Retinal pigment epithelial cell (primary cell): ENCODE results near the gene MARCHF10.
A peak's percentile ranks its signal among the peaks of the same experiment; 100 is the strongest.

Experiments
- DNase-seq: peaks from one replicate; pipeline ENCODE4 v3.0.0-alpha.2; 2010; ENCODE audit warnings: low read depth
- H3K4me3 ChIP-seq: 2 replicates; pipeline ENCODE4 v1.5.1; 2011; ENCODE audit warnings: mild to moderate bottlenecking, low read length, control low read depth, moderate library complexity
- CTCF ChIP-seq: conservative IDR thresholded peaks from 2 replicates; pipeline ENCODE4 v1.5.1; 2011; ENCODE audit warnings: low read depth, low read length, control low read depth, inconsistent platforms

The MARCHF10 gene

DNA sequence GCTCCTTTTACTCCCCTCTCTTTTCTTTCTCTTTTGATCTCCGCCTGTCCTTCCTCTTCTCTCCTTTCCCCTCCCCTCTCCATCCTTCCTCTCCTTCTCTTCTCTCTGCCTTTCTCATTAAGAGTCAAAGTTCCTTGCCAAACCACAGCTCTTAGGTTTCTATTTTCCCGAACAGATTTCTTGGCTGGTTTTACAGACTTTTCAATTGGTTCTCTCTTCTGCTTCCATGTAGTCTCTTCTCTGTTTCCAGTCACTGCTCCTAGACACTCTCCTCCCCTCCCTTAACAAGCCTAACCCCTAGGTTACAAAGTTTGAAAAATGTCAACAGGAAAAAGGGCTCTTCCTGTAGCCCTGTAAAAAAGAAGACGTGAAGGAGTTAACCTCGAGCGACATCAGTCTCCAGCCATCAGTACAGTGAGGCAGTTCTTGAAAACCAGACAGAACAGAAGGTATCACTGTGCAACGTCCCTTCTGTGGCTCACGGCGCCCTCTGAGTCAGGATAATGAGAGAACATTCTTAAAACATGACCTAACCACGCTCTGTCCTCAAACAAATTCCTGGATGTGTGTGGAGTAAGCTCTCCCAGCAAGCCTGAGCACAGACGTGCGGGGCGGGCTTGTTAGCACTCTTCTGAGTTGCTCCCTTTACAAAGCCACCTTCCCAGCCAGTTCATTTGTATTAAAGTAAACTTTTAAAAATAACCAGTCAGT lies 11.6 kb upstream of the MARCHF10 start:
- H3K4me3 ChIP-seq, result peak overlapping the region; percentile 25
- TF ChIP-seq CTCF, result no peak
- peak; percentile 90 for DNase-seq

- H3K4me3 ChIP-seq, result no peak overlapping the region
- no peak for TF ChIP-seq CTCF
- DNase-seq, result no peak
These were observed 10.4 kb upstream of the MARCHF10 start for GRCh38 chr17:62818526-62818925.

- no peak for TF ChIP-seq CTCF
- H3K4me3 ChIP-seq, result no peak overlapping the region
- no peak for DNase-seq
These were observed 8.2 kb upstream of the MARCHF10 start for GRCh38 chr17:62816282-62816839.

- no peak for DNase-seq
- TF ChIP-seq CTCF, result no peak
- no peak overlapping the region for H3K4me3 ChIP-seq
These were observed 1.5 kb upstream of the MARCHF10 start for GRCh38 chr17:62809656-62810055.

GRCh38 chr17:62808576-62808970 lies 459 bp upstream of the MARCHF10 start:
- DNase-seq, result no peak
- TF ChIP-seq CTCF, result no peak
- H3K4me3 ChIP-seq, result peak overlapping the region; percentile 38

DNA sequence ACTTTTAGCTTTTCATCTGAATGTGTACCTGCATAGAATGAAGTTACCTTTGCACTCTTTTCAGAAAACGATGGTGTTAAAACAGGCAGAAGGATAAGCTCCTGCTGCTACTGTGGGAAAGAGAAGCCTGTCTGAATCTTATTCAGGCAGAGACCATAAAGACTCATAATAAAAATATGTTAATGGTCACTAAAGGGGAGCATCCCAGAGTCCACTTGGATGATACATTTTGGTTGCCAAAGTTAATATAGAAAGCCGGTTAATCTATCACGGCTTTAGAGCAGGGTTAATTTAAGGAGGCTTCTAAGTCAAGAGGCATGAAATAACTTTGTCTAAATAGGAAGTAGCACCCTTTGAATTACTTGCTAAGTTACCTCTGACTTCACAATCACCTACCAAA lies 2.9 kb downstream of the MARCHF10 start:
- no peak for TF ChIP-seq CTCF
- H3K4me3 ChIP-seq, result no peak overlapping the region
- DNase-seq, result no peak

GRCh38 chr17:62804822-62805221 lies 3.3 kb downstream of the MARCHF10 start:
- DNase-seq, result no peak
- H3K4me3 ChIP-seq, result no peak overlapping the region
- TF ChIP-seq CTCF, result no peak
